Naive thymus-derived CD4-positive, alpha-beta T cell (primary cell): Measurements from ENCODE around the gene ZFP69. TPM values are rescaled to one million over a fixed set of nuclear protein-coding genes. Genes with fewer than 3 reads are reported as not detected.
A peak's percentile ranks its signal among the peaks of the same experiment; 100 is the strongest.

Experiments used
- ATAC-seq: fragments of 150-1000 bp; cut with Tn5 transposase; 2 replicates; pipeline ENCODE4 v1.10.0; 2021; ENCODE audit warnings: mild to moderate bottlenecking, moderate library complexity
- CTCF ChIA-PET: fragments of 350-600 bp; sonication (Branson Sonifier 250); formaldehyde crosslinking; loops from one replicate; lab custom pipeline; 2021; ENCODE audit warnings: antibody characterized with exemption; lab: Charles Lee
- POLR2A ChIA-PET: fragments of 350-600 bp; sonication (Branson Sonifier 250); formaldehyde crosslinking; loops from one replicate; lab custom pipeline; 2021; ENCODE audit warnings: antibody characterized with exemption, inconsistent platforms; lab: Charles Lee
- DNase-seq, 9 donors: peaks; one replicate each; pipeline versions ENCODE4 v3.0.0 to v3.0.0-alpha.2; 2020 to 2022; ENCODE audit warnings: mixed read lengths in 1 of 9
- H3K27ac ChIP-seq: one replicate; pipeline ENCODE4 v1.7.0; 2013; ENCODE audit warnings: mild to moderate bottlenecking, low read depth, low read length, moderate library complexity
- H3K27me3 ChIP-seq, 2 donors: one replicate each; pipeline ENCODE4 v1.7.0; 2013; ENCODE audit warnings: low read length in 2 of 2, mild to moderate bottlenecking in 2 of 2, moderate library complexity in 2 of 2; ENCODE audit not compliant: control insufficient read depth in 2 of 2, insufficient read depth in 2 of 2
- H3K36me3 ChIP-seq, 3 experiments: 1 replicate in 2 of 3; 2 replicates in 1 of 3; pipeline ENCODE4 v1.7.0; 2013; ENCODE audit warnings: low read length in 3 of 3, mild to moderate bottlenecking in 3 of 3, moderate library complexity in 1 of 3; ENCODE audit not compliant: insufficient read depth in 3 of 3, control insufficient read depth in 2 of 3
- H3K4me1 ChIP-seq, 2 donors: one replicate each; pipeline ENCODE4 v1.7.0; 2013; ENCODE audit warnings: low read length in 2 of 2, mild to moderate bottlenecking in 2 of 2, moderate library complexity in 1 of 2; ENCODE audit not compliant: control insufficient read depth in 2 of 2, insufficient read depth in 2 of 2
- H3K4me3 ChIP-seq: 2 replicates; pipeline ENCODE4 v1.7.0; 2013; ENCODE audit warnings: mild to moderate bottlenecking, low read length
- H3K9me3 ChIP-seq, 3 experiments: 1 replicate in 2 of 3; 2 replicates in 1 of 3; pipeline ENCODE4 v1.7.0; 2013; ENCODE audit warnings: low read length in 3 of 3; ENCODE audit not compliant: control insufficient read depth in 2 of 3
- H3K27ac Mint-ChIP-seq, 9 donors: one replicate each; pipeline ENCODE4 v1.8.0; 2020 to 2022; ENCODE audit warnings: mixed read lengths in 9 of 9, mild to moderate bottlenecking in 8 of 9, moderate library complexity in 5 of 9, inconsistent platforms in 2 of 9
- H3K27me3 Mint-ChIP-seq, 5 donors: one replicate each; pipeline ENCODE4 v1.8.0; 2021 to 2022; ENCODE audit warnings: mixed read lengths in 5 of 5, mild to moderate bottlenecking in 1 of 5
- H3K36me3 Mint-ChIP-seq, 5 donors: one replicate each; pipeline ENCODE4 v1.8.0; 2020 to 2022; ENCODE audit warnings: mixed read lengths in 5 of 5, mild to moderate bottlenecking in 3 of 5, inconsistent platforms in 1 of 5
- H3K4me1 Mint-ChIP-seq, 7 donors: one replicate each; pipeline ENCODE4 v1.8.0; 2020 to 2022; ENCODE audit warnings: mixed read lengths in 7 of 7, mild to moderate bottlenecking in 3 of 7, inconsistent platforms in 1 of 7
- H3K4me3 Mint-ChIP-seq, 10 donors: one replicate each; pipeline ENCODE4 v1.8.0; 2020 to 2022; ENCODE audit warnings: mild to moderate bottlenecking in 10 of 10, mixed read lengths in 10 of 10, moderate library complexity in 6 of 10, inconsistent platforms in 2 of 10
- H3K9me3 Mint-ChIP-seq, 11 donors: one replicate each; pipeline ENCODE4 v1.8.0; 2020 to 2022; ENCODE audit warnings: mixed read lengths in 11 of 11, mild to moderate bottlenecking in 4 of 11, inconsistent platforms in 1 of 11, moderate library complexity in 1 of 11
- intact Hi-C, 2 donors: fragments of 100-400 bp; cut with micrococcal nuclease; formaldehyde crosslinking; loops; one replicate each; pipeline ENCODE4 v1.15.1; 2023
- polyA plus RNA-seq, 2 donors: library from polyadenylated mRNA; unstranded; fragments of 300-500 nt; fragmentation: Illumina TruSeq; gene quantifications; one replicate each; pipeline ENCODE4 v1.2.3, GENCODE V29; 2021
- total RNA-seq, 6 experiments: library from RNA in 5 of 6; stranded (reverse) in 5 of 6; gene quantifications; 1 replicate in 5 of 6; 2 replicates in 1 of 6; pipeline ENCODE4 v1.2.3 and lab custom pipeline; 2021 to 2026

Gene ZFP69
- total RNA-seq (1 to 10 TPM; 2.7 to 4.3 (median 3.4) TPM), polyA plus RNA-seq (1 to 10 TPM; 4.1 to 7.8 TPM), total RNA-seq (lab: John Stamatoyannopoulos, UW) (8.9 reads per million, percentile 33 among the genes with 10 or more reads in this experiment)

- intact Hi-C loops = loop anchor here (1.0 to 2.0 kb wide), 3 partner anchors 26 to 54 kb away; partner anchors contain the start of genes EXO5 (in 2 of the 2), ZFP69B (in 2 of the 2) and ZNF684 (in 1 of the 2)
- peaks cover 19 to 59% (median 40%) of the 10 kb centered on the region in 5 donors for H3K36me3 Mint-ChIP-seq
- H3K27me3 Mint-ChIP-seq = no peaks in the 10 kb centered on the region
- H3K27ac ChIP-seq = peak within 1 kb of the TSS; percentile 64
- DNase-seq = peak; percentile 53 to 70 (median 65)
- peak within 1 kb of the TSS; percentile 85 for H3K4me3 ChIP-seq
- CTCF ChIA-PET = no interaction called here
- peak within 1 kb of the TSS; percentile 83 to 99 (median 92) for H3K4me3 Mint-ChIP-seq
- H3K27ac Mint-ChIP-seq = peak within 1 kb of the TSS; percentile 70 to 95 (median 82)
- H3K4me1 Mint-ChIP-seq = peaks cover 12 to 34% (median 27%) of the 10 kb centered on the region in 7 donors
- H3K36me3 ChIP-seq = peaks cover 0 to 10% (median 0%) of the 10 kb centered on the region in 3 experiments
- peak; percentile 91 for ATAC-seq
- peaks cover 0 to 41% (median 0%) of the 10 kb centered on the region in 3 experiments for H3K9me3 ChIP-seq
- POLR2A ChIA-PET = interaction anchor here (1.1 to 1.7 kb wide), 3 partner anchors 11 to 55 kb away, joined by 3 to 4 read pairs (median 4); partner anchors contain the start of gene ZNF684
- H3K4me1 ChIP-seq = peaks cover 0 to 5% of the 10 kb centered on the region in 2 donors
- H3K27me3 ChIP-seq = no peaks in the 10 kb centered on the region
- H3K9me3 Mint-ChIP-seq = peaks cover 10 to 92% (median 46%) of the 10 kb centered on the region in 11 donors
Observed at GRCh38 chr1:40476924-40477677, at the start of gene ZFP69. TSS of gene ZFP69 (plus strand) at chr1:40477290. CDS start at chr1:40479362, 2,072 bp downstream.

- Histone ChIP-seq H3K36me3 (no peaks in the 10 kb centered on the region), H3K9me3 (no peaks in the 10 kb centered on the region), H3K27me3 (no peaks in the 10 kb centered on the region), H3K4me1 (no peaks in the 10 kb centered on the region), H3K4me3 (no peak overlapping the region), H3K27ac (no peak overlapping the region)
- intact Hi-C loops = no loop called here
- no peaks in the 10 kb centered on the region for H3K27me3 Mint-ChIP-seq
- H3K4me1 Mint-ChIP-seq = peaks cover 0 to 3% (median 0%) of the 10 kb centered on the region in 7 donors
- ATAC-seq = no peak
- DNase-seq = no peak
- POLR2A ChIA-PET = no interaction called here
- peaks cover 0 to 9% (median 0%) of the 10 kb centered on the region in 11 donors for H3K9me3 Mint-ChIP-seq
- H3K4me3 Mint-ChIP-seq = no peak overlapping the region
- peaks cover 0 to 44% (median 5%) of the 10 kb centered on the region in 5 donors for H3K36me3 Mint-ChIP-seq
- CTCF ChIA-PET = no interaction called here
- H3K27ac Mint-ChIP-seq = peak overlapping the region in 1 of 9 donors; percentile 53
Observed at GRCh38 chr1:40431385-40431784, 45.7 kb upstream of the ZFP69 start.

- ChIA-PET POLR2A (interaction anchor here (0.6 to 0.7 kb wide), 2 partner anchors 37 to 126 kb away, joined by 4 to 5 read pairs; no protein-coding TSS in a partner anchor), CTCF (interaction anchor here (1.1 to 1.3 kb wide), 2 partner anchors 84 to 281 kb away, joined by 6 to 9 read pairs; no protein-coding TSS in a partner anchor)
- H3K4me1 ChIP-seq = no peaks in the 10 kb centered on the region
- H3K36me3 ChIP-seq = no peaks in the 10 kb centered on the region
- Mint-ChIP-seq H3K36me3 (peaks cover 0 to 43% (median 4%) of the 10 kb centered on the region in 5 donors), H3K27ac (peak overlapping the region in 1 of 9 donors; percentile 9), H3K4me3 (no peak overlapping the region), H3K27me3 (no peaks in the 10 kb centered on the region), H3K9me3 (peaks cover 0 to 7% (median 0%) of the 10 kb centered on the region in 11 donors), H3K4me1 (no peaks in the 10 kb centered on the region)
- DNase-seq (no peak), ATAC-seq (no peak)
- H3K27ac ChIP-seq = no peak overlapping the region
- H3K9me3 ChIP-seq = no peaks in the 10 kb centered on the region
- intact Hi-C loops = no loop called here
- H3K27me3 ChIP-seq = no peaks in the 10 kb centered on the region
- H3K4me3 ChIP-seq = no peak overlapping the region
Observed at GRCh38 chr1:40432644-40433390, 44.3 kb upstream of the ZFP69 start.

- no peaks in the 10 kb centered on the region for H3K9me3 ChIP-seq
- DNase-seq = no peak
- no peaks in the 10 kb centered on the region for H3K36me3 ChIP-seq
- Mint-ChIP-seq H3K36me3 (peaks cover 0 to 46% (median 4%) of the 10 kb centered on the region in 5 donors), H3K27me3 (no peaks in the 10 kb centered on the region), H3K4me1 (peaks cover 0 to 5% (median 0%) of the 10 kb centered on the region in 7 donors), H3K4me3 (no peak overlapping the region), H3K27ac (no peak overlapping the region), H3K9me3 (peaks cover 0 to 5% (median 0%) of the 10 kb centered on the region in 11 donors)
- no peaks in the 10 kb centered on the region for H3K27me3 ChIP-seq
- H3K27ac ChIP-seq = no peak overlapping the region
- H3K4me1 ChIP-seq = no peaks in the 10 kb centered on the region
- intact Hi-C loops = no loop called here
- ATAC-seq = no peak
- no peak overlapping the region for H3K4me3 ChIP-seq
- ChIA-PET POLR2A (no interaction called here), CTCF (interaction anchor here (0.6 to 3.1 kb wide), 2 partner anchors 291 to 327 kb away, joined by 3 to 9 read pairs; no protein-coding TSS in a partner anchor)
Observed at GRCh38 chr1:40435471-40435870, 41.6 kb upstream of the ZFP69 start.

- Histone ChIP-seq H3K9me3 (no peaks in the 10 kb centered on the region), H3K27me3 (no peaks in the 10 kb centered on the region), H3K27ac (no peak overlapping the region), H3K4me3 (no peak overlapping the region), H3K4me1 (no peaks in the 10 kb centered on the region), H3K36me3 (no peaks in the 10 kb centered on the region)
- intact Hi-C loops = no loop called here
- Mint-ChIP-seq H3K27me3 (no peaks in the 10 kb centered on the region), H3K27ac (peak overlapping the region in 1 of 9 donors; percentile 23), H3K36me3 (peaks cover 0 to 45% (median 4%) of the 10 kb centered on the region in 5 donors), H3K4me1 (peaks cover 0 to 5% (median 0%) of the 10 kb centered on the region in 7 donors), H3K9me3 (peaks cover 0 to 5% (median 0%) of the 10 kb centered on the region in 11 donors), H3K4me3 (no peak overlapping the region)
- CTCF ChIA-PET = interaction anchor here (3.1 kb wide), 1 partner anchor 292 kb away, joined by 9 read pairs; no protein-coding TSS in a partner anchor
- POLR2A ChIA-PET = no interaction called here
- ATAC-seq = no peak
- no peak for DNase-seq
Observed at GRCh38 chr1:40435876-40436275, 41.2 kb upstream of the ZFP69 start.
